HL-60 (cell line): ENCODE results near the gene SLC18A2.

ENCODE experiments used
- DNase-seq, 2 experiments: peaks; one replicate each; pipeline ENCODE4 v3.0.0-alpha.2; 2010 to 2020; ENCODE audit warnings: low read depth in 1 of 2, low spot score in 1 of 2
- H3K27ac ChIP-seq: fragments of 250-450 bp; sonication (Bioruptor Pico); replicated peaks from 2 replicates; pipeline ENCODE4 v1.5.1; 2020; ENCODE audit warnings: mild to moderate bottlenecking, moderate library complexity
- H3K27me3 ChIP-seq: fragments of 250-450 bp; sonication (Bioruptor Pico); 2 replicates; pipeline ENCODE4 v1.5.1; 2021; ENCODE audit warnings: mild to moderate bottlenecking, moderate library complexity; ENCODE audit not compliant: insufficient read depth, poor library complexity, severe bottlenecking
- H3K4me3 ChIP-seq: replicated peaks from 2 replicates; pipeline ENCODE4 v1.5.1; 2011; ENCODE audit warnings: mild to moderate bottlenecking, control low read depth, low read length; ENCODE audit not compliant: insufficient read depth
- GABPA ChIP-seq: IDR thresholded peaks from 2 replicates; pipeline ENCODE4 v1.6.1; 2012; ENCODE audit warnings: low read depth
- POLR2AphosphoS5 ChIP-seq: IDR thresholded peaks from 2 replicates; pipeline ENCODE4 v1.6.1; 2012; ENCODE audit warnings: low read depth
- SPI1 ChIP-seq: IDR thresholded peaks from 2 replicates; pipeline ENCODE4 v1.6.1; 2012; ENCODE audit warnings: low read depth, mild to moderate bottlenecking, borderline replicate concordance
- TF ChIP-seq, protein P1 (sequence below): IDR thresholded peaks from one replicate; pipeline ENCODE4 v1.5.1; 2011; ENCODE audit warnings: low read length, control low read depth, inconsistent platforms; ENCODE audit not compliant: insufficient read depth
- TF ChIP-seq, protein P2 (sequence below): IDR thresholded peaks from 2 replicates; pipeline ENCODE4 v1.6.1; 2012; ENCODE audit warnings: low read depth; ENCODE audit not compliant: insufficient replicate concordance

SLC18A2 gene

DNA sequence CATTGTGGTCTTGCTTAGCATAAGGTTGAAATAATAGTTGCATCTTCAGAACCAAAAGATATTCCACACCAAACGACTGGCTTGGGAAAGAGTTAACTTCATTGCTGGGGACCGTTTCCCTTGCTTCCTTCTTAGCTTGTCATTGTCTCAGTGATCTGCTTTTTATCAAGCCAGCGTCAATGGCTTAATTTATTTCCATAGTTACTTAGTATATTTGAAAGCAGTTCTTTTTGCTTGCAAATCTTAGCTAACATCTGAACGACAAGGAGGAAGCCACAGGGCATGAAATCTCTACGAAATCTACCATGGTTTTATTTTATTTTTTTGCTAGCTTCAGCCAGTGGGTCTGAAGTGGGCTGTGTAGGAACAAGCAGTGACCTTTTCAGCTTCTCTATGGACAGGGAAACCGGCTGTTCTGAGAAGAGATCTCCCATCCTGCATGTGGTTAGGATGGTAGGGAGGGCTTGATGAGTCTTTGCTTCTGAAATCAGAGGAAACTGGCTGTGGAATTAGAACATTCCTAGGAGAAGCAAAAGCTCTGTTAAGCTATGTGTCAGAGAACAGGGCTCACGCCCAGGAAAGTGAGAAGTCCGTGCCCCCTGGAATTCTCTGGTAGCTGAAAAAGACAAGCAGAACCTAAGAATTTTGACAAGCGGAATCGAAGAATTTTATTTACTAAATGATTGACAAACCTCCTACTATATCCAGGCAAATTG is 8.0 kb downstream of the SLC18A2 start:
- H3K27me3 ChIP-seq, result peaks cover 20% of the 10 kb centered on the region
- DNase-seq, result no peak
- no peak overlapping the region for H3K4me3 ChIP-seq
- H3K27ac ChIP-seq, result no peak overlapping the region
- TF ChIP-seq POLR2AphosphoS5 (no peak), SPI1 (no peak), GABPA (no peak)
- TF ChIP-seq, protein P1, sequence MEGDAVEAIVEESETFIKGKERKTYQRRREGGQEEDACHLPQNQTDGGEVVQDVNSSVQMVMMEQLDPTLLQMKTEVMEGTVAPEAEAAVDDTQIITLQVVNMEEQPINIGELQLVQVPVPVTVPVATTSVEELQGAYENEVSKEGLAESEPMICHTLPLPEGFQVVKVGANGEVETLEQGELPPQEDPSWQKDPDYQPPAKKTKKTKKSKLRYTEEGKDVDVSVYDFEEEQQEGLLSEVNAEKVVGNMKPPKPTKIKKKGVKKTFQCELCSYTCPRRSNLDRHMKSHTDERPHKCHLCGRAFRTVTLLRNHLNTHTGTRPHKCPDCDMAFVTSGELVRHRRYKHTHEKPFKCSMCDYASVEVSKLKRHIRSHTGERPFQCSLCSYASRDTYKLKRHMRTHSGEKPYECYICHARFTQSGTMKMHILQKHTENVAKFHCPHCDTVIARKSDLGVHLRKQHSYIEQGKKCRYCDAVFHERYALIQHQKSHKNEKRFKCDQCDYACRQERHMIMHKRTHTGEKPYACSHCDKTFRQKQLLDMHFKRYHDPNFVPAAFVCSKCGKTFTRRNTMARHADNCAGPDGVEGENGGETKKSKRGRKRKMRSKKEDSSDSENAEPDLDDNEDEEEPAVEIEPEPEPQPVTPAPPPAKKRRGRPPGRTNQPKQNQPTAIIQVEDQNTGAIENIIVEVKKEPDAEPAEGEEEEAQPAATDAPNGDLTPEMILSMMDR, result no peak
- TF ChIP-seq, protein P2, sequence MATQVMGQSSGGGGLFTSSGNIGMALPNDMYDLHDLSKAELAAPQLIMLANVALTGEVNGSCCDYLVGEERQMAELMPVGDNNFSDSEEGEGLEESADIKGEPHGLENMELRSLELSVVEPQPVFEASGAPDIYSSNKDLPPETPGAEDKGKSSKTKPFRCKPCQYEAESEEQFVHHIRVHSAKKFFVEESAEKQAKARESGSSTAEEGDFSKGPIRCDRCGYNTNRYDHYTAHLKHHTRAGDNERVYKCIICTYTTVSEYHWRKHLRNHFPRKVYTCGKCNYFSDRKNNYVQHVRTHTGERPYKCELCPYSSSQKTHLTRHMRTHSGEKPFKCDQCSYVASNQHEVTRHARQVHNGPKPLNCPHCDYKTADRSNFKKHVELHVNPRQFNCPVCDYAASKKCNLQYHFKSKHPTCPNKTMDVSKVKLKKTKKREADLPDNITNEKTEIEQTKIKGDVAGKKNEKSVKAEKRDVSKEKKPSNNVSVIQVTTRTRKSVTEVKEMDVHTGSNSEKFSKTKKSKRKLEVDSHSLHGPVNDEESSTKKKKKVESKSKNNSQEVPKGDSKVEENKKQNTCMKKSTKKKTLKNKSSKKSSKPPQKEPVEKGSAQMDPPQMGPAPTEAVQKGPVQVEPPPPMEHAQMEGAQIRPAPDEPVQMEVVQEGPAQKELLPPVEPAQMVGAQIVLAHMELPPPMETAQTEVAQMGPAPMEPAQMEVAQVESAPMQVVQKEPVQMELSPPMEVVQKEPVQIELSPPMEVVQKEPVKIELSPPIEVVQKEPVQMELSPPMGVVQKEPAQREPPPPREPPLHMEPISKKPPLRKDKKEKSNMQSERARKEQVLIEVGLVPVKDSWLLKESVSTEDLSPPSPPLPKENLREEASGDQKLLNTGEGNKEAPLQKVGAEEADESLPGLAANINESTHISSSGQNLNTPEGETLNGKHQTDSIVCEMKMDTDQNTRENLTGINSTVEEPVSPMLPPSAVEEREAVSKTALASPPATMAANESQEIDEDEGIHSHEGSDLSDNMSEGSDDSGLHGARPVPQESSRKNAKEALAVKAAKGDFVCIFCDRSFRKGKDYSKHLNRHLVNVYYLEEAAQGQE, result no peak

DNA sequence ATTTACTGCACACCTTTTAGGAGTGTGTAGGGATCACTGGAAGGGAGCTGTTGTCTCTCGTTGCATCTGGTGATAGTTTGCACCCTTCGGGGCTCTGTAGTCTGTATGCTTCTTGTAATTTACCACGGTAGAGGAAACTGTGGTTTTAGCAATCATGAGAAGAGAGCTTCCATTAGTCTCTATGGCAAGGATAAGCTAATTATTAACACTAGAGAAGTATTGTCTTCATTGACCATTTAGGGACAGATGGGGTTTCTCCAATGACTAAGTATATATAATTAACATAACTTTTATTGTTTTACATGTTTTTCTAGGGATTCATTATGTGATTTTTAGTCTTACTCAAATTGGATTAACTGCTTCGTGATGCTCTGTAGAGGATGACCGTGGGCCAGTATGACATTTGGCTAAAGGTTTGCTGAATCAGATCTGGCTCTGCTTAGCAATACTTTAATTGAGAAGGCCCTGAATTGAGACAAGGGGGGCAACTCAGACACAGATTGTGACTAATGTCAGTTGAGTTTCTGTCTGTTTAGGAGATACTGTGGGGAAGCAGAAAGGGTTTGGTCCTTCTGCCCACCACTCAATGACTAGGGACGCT is 8.7 kb downstream of the SLC18A2 start:
- Histone ChIP-seq H3K27ac (no peak overlapping the region), H3K4me3 (no peak overlapping the region), H3K27me3 (peaks cover 15% of the 10 kb centered on the region)
- TF ChIP-seq POLR2AphosphoS5 (no peak), SPI1 (no peak), GABPA (no peak)
- TF ChIP-seq, protein P2, result no peak
- TF ChIP-seq, protein P1, result no peak
- no peak for DNase-seq

DNA sequence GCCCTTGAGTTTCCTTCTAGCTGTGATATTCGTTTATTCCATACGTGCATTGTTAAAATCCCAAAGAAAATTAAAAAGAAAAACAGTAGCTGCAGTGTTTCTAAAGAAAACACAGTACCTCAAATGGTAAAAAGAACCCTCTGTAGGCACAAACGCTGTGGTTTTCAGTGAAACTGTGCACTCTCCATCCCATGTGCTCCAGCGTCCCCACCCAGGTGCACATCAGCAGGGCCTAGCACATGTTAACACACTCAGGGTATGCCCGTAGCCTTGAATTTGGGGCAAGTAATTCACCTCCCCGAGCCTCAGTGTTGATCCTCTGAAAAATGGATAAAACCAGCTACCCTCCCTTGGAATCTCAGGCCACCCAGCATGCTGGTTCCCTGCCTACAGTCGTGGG is 9.5 kb downstream of the SLC18A2 start:
- TF ChIP-seq, protein P1, result no peak
- TF ChIP-seq, protein P2, result no peak
- TF ChIP-seq GABPA, result no peak
- no peak for TF ChIP-seq SPI1
- TF ChIP-seq POLR2AphosphoS5, result no peak
- H3K4me3 ChIP-seq, result no peak overlapping the region
- peaks cover 12% of the 10 kb centered on the region for H3K27me3 ChIP-seq

More for the DNA sequence above, 9.5 kb downstream of the SLC18A2 start:
- H3K27ac ChIP-seq, result no peak overlapping the region
- no peak for DNase-seq
